Urinary bladder (tissue), 4 donors: ENCODE results near the gene PARD3. TPM values are rescaled to one million over a fixed set of nuclear protein-coding genes. Genes with fewer than 3 reads are reported as not detected.
"Not testable (repeated sequence)": the region's sequence is repeated elsewhere in the genome, so short reads cannot be mapped to it uniquely, and the experiment has no call there.

Experiments used
- DNase-seq: peaks from one replicate; pipeline ENCODE4 v3.0.0-alpha.2; 2015; ENCODE audit errors: extremely low spot score
- H3K27ac ChIP-seq: one replicate; pipeline ENCODE4 v1.5.1; 2013; ENCODE audit warnings: low read depth, mild to moderate bottlenecking, moderate library complexity
- H3K36me3 ChIP-seq: one replicate; pipeline ENCODE4 v1.6.1; 2013; ENCODE audit warnings: mild to moderate bottlenecking, moderate library complexity; ENCODE audit not compliant: insufficient read depth
- H3K4me1 ChIP-seq: one replicate; pipeline ENCODE4 v1.6.1; 2013; ENCODE audit warnings: mild to moderate bottlenecking, moderate library complexity; ENCODE audit not compliant: insufficient read depth
- H3K4me3 ChIP-seq: one replicate; pipeline ENCODE4 v1.5.1; 2013; ENCODE audit warnings: low read depth, low read length
- WGBS: extraction: QIAGEN DNeasy Blood & Tissue Kit; methylation state at CpG from one replicate; pipeline ENCODE4 v1.1.7; 2013; 5-methylcytosine and 5-hydroxymethylcytosine counted together
- polyA plus RNA-seq: library from polyadenylated mRNA; stranded (reverse); fragments of 200-250 nt; gene quantifications from one replicate; pipeline ENCODE4 v1.2.3, GENCODE V29; 2013
- small RNA-seq: library from RNA; depleted of rRNA; stranded (forward); fragments of <200 nt; gene quantifications from one replicate; pipeline ENCODE3, GENCODE V24; 2014
- total RNA-seq: library from RNA; depleted of rRNA; stranded (reverse); fragments of >200 nt; gene quantifications from one replicate; pipeline ENCODE4 v1.2.3, GENCODE V29; 2014
- donor health status: healthy with polysubstance abuse.
- donor health status: healthy.

Gene PARD3
- total and polyA plus RNA-seq, 2 donors, result 27.5 to 89.1 TPM

DNA sequence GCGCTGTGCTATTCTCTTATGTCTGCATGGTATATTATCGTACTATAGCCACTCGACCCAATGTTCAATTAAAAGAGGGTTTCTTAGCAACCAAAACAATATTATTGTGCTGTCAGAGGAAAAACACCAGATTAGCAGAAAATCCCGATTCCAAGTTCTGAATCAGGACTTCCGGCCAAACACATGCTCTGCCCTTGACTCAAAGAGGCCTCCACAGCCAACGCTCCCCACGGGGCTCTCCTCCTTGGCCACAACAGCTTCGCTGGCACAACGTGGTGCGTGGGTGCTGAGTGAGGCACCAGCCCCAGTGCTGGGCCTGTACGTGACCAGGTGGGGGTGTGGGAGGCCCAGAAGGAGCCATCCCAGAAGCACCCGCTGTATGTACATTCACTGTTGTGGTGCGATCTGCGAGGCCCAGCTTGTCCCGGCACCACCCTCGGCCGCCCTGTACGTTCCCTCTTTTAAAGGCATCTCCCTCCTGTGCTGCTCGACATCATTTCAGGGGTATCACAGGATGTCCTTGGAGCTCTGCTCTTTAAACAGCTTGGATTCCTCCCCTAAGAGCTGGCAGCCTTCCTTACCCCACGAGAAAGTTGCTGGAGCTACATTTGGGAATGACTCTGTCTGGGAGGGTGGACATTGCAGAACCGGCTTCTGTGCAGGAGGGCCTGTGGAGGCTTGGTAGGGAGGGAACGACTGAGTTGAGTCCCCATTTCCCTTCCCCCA, 736.2 kb downstream of the PARD3 start:
- no peak overlapping the region for H3K27ac ChIP-seq
- no peaks in the 10 kb centered on the region for H3K36me3 ChIP-seq
- H3K4me1 ChIP-seq, result no peaks in the 10 kb centered on the region
- WGBS, result 65% methylated on average over 22 of the region's 22 CpGs
- no peak for DNase-seq
- no peak overlapping the region for H3K4me3 ChIP-seq

DNA sequence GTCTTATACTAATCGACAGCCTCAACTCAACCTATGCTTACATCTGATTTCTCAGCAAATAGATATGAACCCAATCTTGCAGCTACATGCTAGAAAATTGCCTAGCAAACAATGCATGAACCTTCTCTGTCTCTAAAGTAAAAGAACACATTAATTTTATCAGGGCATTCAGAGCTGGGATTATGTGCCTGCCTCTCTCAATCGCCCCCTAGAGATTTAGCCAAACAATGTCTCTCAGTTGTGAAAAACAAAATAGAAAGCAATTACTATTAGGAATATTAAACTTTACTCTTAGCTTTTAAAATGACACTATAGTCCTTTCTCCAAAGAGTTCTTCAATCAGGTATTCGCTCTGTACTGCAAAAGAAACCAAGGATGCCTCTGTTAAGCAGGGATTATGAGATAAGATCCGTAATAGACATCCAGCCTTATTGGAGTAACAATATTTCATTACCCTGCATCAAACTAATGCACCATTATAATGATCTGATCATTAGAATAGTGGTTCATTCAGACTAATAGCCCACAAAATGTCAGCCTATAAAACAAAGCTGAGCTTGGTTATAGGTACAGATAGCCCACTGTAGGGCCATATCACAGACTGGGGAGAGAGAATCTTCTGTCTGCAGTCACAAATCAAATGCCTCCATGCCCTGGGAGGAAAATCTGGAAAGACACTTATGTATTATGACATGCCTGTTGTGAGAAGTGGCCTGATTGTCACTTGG, 736.9 kb downstream of the PARD3 start:
- H3K27ac ChIP-seq, result no peak overlapping the region
- WGBS, result 74% methylated on average over 4 of the region's 4 CpGs
- no peak for DNase-seq
- no peak overlapping the region for H3K4me3 ChIP-seq
- H3K4me1 ChIP-seq, result no peaks in the 10 kb centered on the region
- H3K36me3 ChIP-seq, result no peaks in the 10 kb centered on the region

DNA sequence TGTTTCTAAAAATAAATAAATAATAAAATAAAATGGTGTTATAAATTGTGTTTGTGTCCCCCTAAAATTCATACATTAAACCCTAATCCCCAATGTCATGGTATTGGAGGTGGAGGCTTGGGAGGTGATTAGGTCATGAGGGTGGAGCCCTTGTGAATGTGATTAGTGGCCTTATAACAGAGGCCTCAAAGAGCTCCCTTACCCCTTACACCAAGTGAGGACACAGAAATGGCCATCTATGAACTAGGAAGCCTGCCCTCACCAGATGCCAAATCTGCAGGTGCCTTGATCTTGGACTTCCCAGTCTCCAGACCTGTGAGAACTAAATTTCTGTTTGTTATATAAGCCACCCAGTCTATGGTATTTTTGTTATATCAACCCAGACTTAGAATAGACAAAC, 738.7 kb downstream of the PARD3 start:
- Histone ChIP-seq H3K4me1 (no peaks in the 10 kb centered on the region), H3K36me3 (no peaks in the 10 kb centered on the region), H3K4me3 (no peak overlapping the region), H3K27ac (no peak overlapping the region)
- DNase-seq, result no peak

DNA sequence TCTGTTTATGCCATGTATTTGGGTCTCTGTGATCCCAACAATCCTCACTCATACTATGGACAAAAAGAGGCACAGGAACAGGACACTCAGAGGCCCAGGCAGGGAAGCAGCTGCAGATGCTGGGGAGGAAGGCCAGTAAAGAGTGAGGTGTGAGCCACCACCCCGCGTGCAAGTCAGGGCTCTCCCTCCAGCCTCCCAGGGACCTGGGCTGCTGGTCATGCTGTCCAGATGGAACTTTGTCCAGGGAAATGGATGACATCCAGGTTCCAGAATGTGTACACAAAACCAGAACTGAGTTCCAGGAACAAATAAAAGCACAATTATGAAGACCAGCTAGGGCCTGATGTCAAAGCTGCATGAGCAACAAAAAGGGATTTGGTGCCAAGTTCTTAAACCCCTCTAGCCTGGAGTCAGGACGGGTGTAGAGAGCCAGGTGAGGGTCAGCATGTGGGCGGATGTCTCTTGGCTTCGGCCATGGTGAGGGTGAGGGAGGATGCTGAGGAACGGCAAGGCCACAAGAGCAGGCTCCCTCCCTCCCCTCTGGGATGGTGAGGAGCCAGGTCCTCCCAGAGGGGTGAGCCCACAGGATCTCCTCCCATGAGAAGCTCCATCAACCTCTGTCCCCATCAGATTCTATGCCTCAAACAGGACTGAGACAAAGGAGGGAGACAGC, 739.7 kb downstream of the PARD3 start:
- DNase-seq, result no peak
- Histone ChIP-seq H3K36me3 (no peaks in the 10 kb centered on the region), H3K4me1 (no peaks in the 10 kb centered on the region), H3K27ac (no peak overlapping the region), H3K4me3 (no peak overlapping the region)
- 60% methylated on average over 6 of the region's 6 CpGs for WGBS

DNA sequence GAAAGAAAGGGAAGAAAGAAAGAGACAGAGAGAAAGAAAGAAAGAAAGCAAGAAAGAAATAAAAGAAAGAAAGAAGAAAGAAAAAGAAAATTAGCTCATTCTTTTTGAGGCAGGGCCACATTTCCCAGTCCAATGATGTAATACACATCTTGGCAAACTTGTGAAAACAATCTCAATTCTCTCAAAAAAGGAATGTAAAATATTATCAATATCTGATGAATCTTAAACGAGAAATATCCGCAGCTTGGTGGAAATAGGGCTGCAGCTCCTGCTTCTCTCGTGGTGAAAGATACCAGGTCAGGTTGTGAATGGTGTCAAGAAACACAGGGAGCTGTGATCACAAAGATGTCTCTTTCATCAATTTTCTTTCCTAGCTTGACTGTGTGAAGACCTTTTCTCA, 741.0 kb downstream of the PARD3 start:
- no peaks in the 10 kb centered on the region for H3K36me3 ChIP-seq
- H3K27ac ChIP-seq, result no peak overlapping the region
- no peak overlapping the region for H3K4me3 ChIP-seq
- 78% methylated on average over 3 of the region's 3 CpGs for WGBS
- no peaks in the 10 kb centered on the region for H3K4me1 ChIP-seq
- no peak for DNase-seq

DNA sequence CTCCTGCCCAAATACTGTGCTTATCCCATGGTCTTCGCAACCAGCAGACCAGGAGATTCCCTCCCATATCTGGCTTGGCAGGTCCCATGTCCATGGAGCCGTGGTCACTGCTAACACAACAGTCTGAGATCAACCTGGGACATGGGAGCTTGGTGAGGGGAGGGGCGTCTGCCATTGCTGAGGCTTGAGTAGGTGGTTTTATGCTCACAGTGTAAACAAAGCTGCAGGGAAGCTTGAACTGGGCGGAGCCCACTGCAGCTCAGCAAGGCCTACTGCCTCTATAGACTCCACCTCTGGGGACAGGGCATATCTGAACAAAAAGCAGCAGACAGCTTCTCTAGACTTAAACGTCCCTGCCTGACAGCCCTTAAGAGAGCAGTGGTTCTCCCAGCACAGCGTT, 747.4 kb downstream of the PARD3 start:
- H3K4me3 ChIP-seq, DNase-seq: not testable (repeated sequence)
- WGBS, result 86% methylated on average over 6 of the region's 6 CpGs

DNA sequence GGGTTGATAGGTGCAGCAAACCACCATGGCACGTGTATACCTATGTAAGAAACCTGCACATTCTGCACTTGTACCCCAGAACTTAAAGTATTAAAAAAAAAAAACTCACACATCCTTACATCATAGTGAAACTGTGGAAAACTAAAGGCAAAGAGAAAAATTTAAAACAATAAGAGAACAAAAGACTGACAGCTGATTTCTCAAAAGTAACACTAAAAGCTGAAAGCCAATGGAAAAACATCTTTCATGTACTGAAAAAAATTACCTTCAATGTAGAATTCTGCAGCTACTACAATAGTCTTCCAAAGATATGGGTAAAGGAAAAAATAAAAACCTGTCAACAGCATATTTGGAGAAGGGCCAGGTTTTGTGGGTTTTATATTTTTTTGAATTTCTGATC, 751.5 kb downstream of the PARD3 start:
- no peak overlapping the region for H3K27ac ChIP-seq
- no peaks in the 10 kb centered on the region for H3K36me3 ChIP-seq
- WGBS, result 98% methylated on average over 1 of the region's 1 CpG
- H3K4me3 ChIP-seq, result no peak overlapping the region
- no peak for DNase-seq
- H3K4me1 ChIP-seq, result no peaks in the 10 kb centered on the region

More for the DNA sequence above, 747.4 kb downstream of the PARD3 start:
- not testable (repeated sequence) for H3K4me1 ChIP-seq, H3K27ac ChIP-seq, H3K36me3 ChIP-seq

DNA sequence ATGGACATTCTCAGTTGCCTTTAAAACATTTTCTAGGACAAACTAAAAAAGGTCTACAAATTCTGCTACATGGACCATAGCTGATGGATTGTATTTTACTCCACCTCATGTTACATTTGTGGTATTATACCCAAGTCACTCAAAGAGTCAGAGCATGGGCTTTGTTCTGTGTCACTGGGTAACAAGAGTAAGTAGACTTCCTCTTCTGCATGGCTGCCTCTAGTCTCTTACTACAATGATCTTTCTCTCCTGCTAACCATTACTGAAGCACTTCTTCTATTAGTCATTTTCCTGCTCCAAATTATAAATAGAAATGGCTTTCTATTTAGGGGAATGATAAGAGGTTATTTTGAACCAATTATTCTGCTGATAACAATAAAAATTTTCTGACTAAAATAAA, 753.3 kb downstream of the PARD3 start:
- Histone ChIP-seq H3K36me3 (no peaks in the 10 kb centered on the region), H3K4me3 (no peak overlapping the region), H3K27ac (no peak overlapping the region), H3K4me1 (no peaks in the 10 kb centered on the region)
- no peak for DNase-seq

Small RNA genes lying within 50 kb of the gene (small RNA-seq; reads per million reads assigned to genes)
- gene ELOBP4, result not detected
- gene RF00019, result not detected
- not detected for gene RPL37P18
